HG02588 (cell line): Measurements from ENCODE around the gene TSC22D2.
"Not testable (repeated sequence)": the region's sequence is repeated elsewhere in the genome, so short reads cannot be mapped to it uniquely, and the experiment has no call there.

Experiments
- ATAC-seq: cut with Tn5 transposase; IDR thresholded peaks from one replicate; pipeline ENCODE4 v1.9.1; 2021; ENCODE audit warnings: mild to moderate bottlenecking, moderate library complexity; ENCODE audit not compliant: unreplicated experiment

Gene TSC22D2

GRCh38 chr3:150479370-150479769 lies 71.3 kb downstream of the TSC22D2 start:
- ATAC-seq, result no peak

DNA sequence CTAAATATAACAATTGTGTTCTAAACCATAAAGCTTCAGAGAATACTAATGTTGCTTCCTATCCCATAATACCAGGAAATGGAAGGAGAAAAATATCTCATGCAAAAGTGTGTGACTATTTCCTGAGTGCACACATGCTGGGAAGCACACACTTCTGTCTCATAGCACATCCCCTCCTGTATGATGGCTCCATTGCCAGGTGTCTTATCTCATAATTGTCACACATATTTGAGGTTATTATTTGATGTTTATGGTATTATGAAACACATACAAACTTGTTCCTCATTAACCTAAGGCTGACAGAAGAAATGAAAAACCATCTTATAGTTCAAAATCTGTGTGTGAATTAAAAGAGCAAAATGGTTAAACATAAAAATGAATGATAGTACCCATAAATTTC lies 72.8 kb downstream of the TSC22D2 start:
- no peak for ATAC-seq

GRCh38 chr3:150483226-150483625 lies 75.1 kb downstream of the TSC22D2 start:
- no peak for ATAC-seq

DNA sequence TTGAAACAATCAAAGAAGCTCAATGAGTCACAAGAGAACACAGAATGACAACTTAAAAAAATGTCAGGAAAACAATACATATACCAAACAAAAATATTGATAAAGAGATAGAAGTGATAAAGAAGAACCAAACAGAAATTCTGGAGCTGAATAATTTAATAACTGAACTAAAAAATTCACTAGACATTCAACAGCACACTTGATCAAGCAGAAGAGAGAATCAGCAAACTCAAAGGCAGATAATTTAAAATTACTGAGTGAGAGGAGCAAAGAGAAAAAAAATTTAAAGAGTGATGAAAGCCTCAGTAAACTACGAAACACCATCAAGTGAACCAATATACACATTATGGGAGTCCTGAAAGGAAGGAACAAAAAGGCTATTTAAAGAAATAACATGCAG lies 76.3 kb downstream of the TSC22D2 start:
- ATAC-seq, result no peak

DNA sequence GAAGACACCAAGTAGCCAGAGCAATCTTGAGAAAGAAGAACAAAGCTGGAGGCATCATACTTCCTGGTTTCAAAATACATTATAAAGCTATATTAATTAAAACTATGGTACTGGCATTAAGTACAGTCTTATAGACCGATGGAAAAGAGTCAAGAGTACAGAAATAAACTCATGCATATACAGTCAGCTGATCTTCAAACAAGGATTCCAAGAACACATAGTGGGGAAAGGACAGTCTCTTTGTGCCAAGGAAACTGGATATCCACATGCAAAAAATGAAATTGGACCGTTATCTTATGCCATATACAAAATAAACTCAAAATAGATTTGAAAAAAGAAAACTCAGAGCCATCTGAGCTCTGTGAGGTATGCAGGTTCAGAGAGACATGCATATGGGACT lies 80.8 kb downstream of the TSC22D2 start:
- ATAC-seq, result no peak

DNA sequence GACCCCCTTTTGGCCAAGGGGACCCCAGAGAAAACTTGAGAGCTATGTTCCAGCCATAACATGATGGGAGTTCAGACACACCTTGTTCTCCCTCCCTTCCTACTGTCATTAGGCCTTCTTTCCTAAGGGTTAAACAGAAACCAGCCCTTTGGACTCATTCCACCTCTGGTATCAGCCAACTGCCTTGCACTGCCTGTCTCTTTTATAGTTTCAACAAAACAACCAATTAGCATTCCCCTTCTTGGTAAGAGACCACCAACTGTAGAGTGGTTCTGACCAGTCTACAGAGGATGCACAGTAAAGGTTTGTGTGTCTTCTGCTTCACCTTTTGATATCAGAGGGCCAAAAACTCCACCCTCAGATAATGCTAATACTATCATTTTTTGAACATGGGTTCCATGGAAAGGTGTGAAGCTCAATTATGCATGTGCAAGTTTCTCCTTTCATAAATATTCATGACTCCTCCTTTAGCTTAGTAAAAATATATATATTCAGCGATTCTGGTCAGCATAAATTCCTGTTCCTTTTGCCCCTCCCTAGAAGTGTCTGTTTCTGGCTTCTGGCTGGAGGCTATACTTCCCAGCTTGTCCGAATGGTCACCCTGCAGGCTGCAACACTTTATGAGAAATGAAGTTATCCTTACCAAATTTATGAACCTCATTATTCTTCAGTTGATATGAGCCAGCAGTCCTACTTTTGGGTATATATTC lies 82.3 kb downstream of the TSC22D2 start:
- ATAC-seq, result no peak

GRCh38 chr3:150494411-150494977 lies 86.4 kb downstream of the TSC22D2 start:
- ATAC-seq, result no peak

- no peak for ATAC-seq
Observed at GRCh38 chr3:150495149-150495548, 87.1 kb downstream of the TSC22D2 start.

DNA sequence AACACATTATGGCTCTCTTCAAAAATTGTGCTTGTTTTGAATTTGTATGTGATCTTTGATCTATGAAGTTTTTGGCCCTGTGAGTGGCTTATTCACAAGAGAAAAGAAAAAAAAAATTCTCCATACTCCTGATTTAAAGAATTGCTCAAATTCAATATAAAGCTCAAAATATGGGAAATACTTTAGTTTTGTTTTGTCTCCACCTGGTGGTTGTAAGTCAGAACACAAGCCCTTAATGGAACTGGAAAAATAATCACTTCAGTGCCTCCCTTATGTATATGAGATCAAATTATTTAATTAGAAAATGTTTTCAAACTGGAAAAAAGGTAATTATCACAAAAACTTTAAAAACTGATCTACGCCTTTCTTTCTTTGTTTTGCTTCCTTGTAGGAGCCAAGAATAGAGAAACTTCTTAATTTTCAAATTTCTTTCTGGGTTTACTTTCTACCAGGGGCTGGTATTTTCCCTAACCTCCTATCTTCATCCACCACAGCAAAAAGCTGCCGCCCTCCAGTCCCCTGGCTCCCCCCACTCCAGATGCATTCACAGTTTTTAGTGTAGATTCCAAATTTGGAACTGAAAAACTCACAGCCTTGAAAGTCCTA lies 87.6 kb downstream of the TSC22D2 start:
- no peak for ATAC-seq

GRCh38 chr3:150497956-150498355 lies 89.9 kb downstream of the TSC22D2 start:
- ATAC-seq, result no peak

DNA sequence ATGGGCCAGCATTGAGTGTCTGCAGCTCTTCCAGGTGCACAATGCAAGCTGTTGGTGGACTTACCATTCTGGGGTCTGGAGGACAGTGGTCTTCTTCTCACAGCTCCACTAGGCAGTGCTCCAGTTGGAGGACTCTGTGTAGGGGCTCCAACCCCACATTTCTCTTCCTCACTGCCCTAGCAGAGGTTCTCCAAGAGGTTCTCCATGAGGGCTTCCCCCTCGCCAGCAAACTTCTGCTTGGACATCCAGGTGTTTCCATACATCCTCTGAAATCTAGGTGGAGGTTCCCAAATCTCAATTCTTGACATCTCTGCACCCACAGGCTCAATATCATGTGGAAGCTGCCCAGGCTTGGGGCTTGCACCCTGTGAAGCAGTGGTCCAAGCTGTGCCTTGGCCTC lies 92.9 kb downstream of the TSC22D2 start:
- ATAC-seq, result not testable (repeated sequence)

DNA sequence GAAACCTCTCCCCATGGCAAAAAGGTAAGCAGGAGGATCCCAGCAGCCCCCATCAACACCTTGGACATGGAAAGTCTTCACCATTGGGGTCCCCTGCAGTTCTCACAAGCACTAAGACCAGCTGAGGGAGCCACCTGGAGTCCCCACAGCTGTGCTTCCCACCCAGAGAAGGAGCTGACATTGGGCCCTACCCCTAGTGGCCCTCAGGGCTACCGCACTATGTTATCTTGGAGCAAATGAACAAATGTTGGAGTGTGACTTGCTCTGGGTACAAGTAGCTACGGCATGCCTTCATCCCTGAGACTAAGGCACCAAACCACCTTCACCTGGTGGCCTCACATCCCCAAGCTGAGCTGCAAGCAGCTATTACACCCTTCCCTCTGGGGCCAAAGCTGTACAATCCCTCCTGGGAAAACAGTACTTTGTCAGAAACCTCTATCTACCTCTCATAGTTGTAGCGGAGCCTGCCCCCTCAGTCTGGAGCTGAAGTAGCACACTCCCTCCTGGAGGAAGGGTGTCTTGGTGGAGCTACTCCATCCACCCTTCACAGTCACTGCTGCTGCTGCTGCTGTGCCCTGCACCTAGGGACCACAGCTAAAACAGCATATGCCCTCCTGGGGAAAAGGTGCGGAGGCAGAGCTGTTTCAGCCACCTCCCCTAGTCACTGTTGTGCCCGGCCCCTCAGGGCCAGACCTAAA lies 95.5 kb downstream of the TSC22D2 start:
- ATAC-seq, result no peak

- no peak for ATAC-seq
Observed at GRCh38 chr3:150504483-150504882, 96.4 kb downstream of the TSC22D2 start.

DNA sequence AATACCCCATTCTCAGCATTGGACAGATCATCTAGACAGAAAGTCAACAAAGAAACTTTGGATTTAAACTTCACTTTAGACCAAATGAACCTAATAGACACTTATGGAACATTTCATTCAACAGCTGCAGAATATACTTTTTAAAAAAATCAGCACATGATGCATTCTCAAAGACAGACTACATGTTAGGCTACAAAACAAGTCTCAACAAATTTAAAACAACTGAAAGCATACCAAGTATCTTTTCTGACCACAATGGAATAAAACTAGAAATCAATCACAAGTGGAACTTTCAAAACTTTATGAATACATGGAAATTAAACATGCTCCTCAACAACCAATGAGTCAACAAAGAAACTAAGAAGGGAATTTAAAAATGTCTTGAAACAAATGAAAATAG lies 100.3 kb downstream of the TSC22D2 start:
- ATAC-seq, result no peak

DNA sequence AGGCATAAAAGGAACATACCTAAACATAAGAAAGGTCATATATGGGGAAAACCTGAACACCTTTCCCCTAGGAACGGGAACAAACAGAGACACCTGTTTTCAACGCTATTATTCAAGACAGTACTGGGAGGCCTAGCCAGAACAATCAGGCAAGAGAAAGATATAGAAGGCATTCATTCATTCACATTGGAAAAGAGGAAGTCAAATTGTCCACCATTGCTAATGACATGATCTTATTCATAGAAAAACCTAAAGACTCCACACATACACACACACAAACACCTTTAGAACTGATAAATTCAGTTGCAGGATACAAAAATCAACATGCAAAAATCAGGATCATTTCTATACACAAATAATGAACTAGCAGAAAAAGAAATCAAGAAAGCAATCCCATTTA lies 101.7 kb downstream of the TSC22D2 start:
- no peak for ATAC-seq

DNA sequence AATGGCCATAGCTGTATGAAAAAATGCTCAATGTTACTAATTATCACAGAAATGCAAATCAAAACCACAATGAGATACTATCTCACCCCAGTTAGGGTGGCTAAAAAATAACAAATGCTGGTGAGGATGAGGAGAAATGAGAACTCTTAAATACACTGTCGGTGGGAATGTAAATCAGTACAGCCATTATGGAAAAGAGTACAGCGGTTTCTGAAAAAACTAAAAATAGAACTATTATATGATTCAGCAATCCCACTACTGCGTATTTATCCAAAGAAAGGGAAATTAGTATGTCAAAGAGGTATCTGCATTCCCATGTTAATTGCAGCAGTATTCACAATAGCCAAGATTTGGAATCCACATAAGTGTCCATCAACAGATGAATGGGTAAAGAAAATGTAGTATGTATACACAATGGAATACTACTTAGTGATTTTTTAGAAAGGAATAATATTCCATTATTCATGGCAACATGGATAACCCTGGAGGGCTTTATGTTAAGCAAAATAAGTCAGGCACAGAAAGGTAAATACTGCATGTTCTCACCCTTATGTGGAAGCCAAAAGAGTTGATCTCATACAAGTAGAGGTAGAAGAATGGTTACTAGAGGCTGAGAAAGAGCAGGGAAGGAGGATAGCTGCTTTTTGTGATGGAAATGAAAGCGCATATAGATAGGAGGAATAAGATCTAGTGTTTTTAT lies 103.2 kb downstream of the TSC22D2 start:
- ATAC-seq, result no peak

DNA sequence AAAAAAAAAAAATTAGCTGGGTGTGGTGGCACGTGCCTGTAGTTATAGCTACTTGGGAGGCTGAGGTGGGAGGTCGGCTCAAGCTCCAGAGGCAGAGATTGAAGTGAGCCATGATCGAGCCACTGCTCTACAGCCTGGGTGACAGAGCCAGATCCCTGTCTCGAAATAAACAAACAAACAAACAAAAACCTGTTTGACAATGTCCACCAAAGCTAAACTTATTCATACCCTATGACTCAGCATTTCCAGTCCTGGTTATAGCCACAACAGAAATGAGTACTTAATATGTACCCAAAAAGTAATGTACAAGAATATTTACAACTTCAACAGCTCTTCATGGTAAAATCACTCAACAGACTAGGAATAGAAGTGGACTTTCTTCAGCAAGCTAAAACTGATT lies 107.1 kb downstream of the TSC22D2 start:
- no peak for ATAC-seq
